Measurements from ENCODE around the gene AFF3. TPM values are rescaled to one million over a fixed set of nuclear protein-coding genes. Genes with fewer than 3 reads are reported as not detected.
A peak's percentile ranks its signal among the peaks of the same experiment; 100 is the strongest.

Gene AFF3
- total and polyA plus RNA-seq, 12 donors = 1.1 to 7.5 (median 3.9) TPM

- no peak for DNase-seq
- Histone ChIP-seq H3K27ac (no peak overlapping the region), H3K36me3 (replicated peaks in 1 of 2) (no peaks in the 10 kb centered on the region), H3K9me3 (replicated peaks in 1 of 3) (no peaks in the 10 kb centered on the region), H3K4me3 (no peak overlapping the region), H3K4me1 (replicated peaks in 1 of 2) (no peaks in the 10 kb centered on the region), H3K27me3 (no peaks in the 10 kb centered on the region)
- WGBS, 4 donors = 90 to 96% (median 94%) methylated on average over 3 of the region's 3 CpGs
- TF ChIP-seq POLR2A (IDR thresholded peaks at IDR 0.05) = no peak
- no peak for TF ChIP-seq CTCF (IDR thresholded peaks at IDR 0.05)
- intact Hi-C loops (cut with DNase I) = no loop called here
These were observed 547.0 kb downstream of the AFF3 start for GRCh38 chr2:99595373-99595772.

- no peak for TF ChIP-seq CTCF (IDR thresholded peaks at IDR 0.05)
- TF ChIP-seq POLR2A (IDR thresholded peaks at IDR 0.05) = no peak
- Histone ChIP-seq H3K27ac (no peak overlapping the region), H3K27me3 (no peaks in the 10 kb centered on the region), H3K36me3 (replicated peaks in 1 of 2) (no peaks in the 10 kb centered on the region), H3K4me1 (replicated peaks in 1 of 2) (no peaks in the 10 kb centered on the region), H3K4me3 (no peak overlapping the region), H3K9me3 (replicated peaks in 1 of 3) (no peaks in the 10 kb centered on the region)
- WGBS, 4 donors = 53 to 85% (median 70%) methylated on average over 11 to 54 of the region's 54 CpGs
- intact Hi-C loops (cut with DNase I) = no loop called here
- no peak for DNase-seq
These were observed 548.5 kb downstream of the AFF3 start for GRCh38 chr2:99593692-99594427.

GRCh38 chr2:99576775-99577174 is 565.6 kb downstream of the AFF3 start:
- Histone ChIP-seq H3K27ac (no peak overlapping the region), H3K9me3 (replicated peaks in 1 of 3) (no peaks in the 10 kb centered on the region), H3K4me1 (replicated peaks in 1 of 2) (no peaks in the 10 kb centered on the region), H3K27me3 (no peaks in the 10 kb centered on the region), H3K4me3 (no peak overlapping the region), H3K36me3 (replicated peaks in 1 of 2) (no peaks in the 10 kb centered on the region)
- WGBS, 4 donors = 81 to 94% (median 87%) methylated on average over 3 of the region's 3 CpGs
- TF ChIP-seq POLR2A (IDR thresholded peaks at IDR 0.05) = no peak
- no peak for TF ChIP-seq CTCF (IDR thresholded peaks at IDR 0.05)
- intact Hi-C loops (cut with DNase I) = no loop called here
- DNase-seq = peak in 1 of 7 donors; percentile 10

GRCh38 chr2:99573634-99574251 is 568.6 kb downstream of the AFF3 start:
- Histone ChIP-seq H3K4me1 (replicated peaks in 1 of 2) (no peaks in the 10 kb centered on the region), H3K4me3 (no peak overlapping the region), H3K27me3 (no peaks in the 10 kb centered on the region), H3K9me3 (replicated peaks in 1 of 3) (no peaks in the 10 kb centered on the region), H3K36me3 (replicated peaks in 1 of 2) (no peaks in the 10 kb centered on the region), H3K27ac (no peak overlapping the region)
- DNase-seq = peak in 1 of 7 donors; percentile 6
- 80 to 86% (median 85%) methylated on average over 10 to 11 of the region's 11 CpGs for WGBS, 4 donors
- intact Hi-C loops (cut with DNase I) = no loop called here
- TF ChIP-seq CTCF (IDR thresholded peaks at IDR 0.05) (no peak), POLR2A (IDR thresholded peaks at IDR 0.05) (no peak)
